H9 (cell line): ENCODE results near the gene COA1. TPM values are rescaled to one million over a fixed set of nuclear protein-coding genes. Genes with fewer than 3 reads are reported as not detected.

Experiments
- DNase-seq: peaks from one replicate; pipeline ENCODE4 v3.0.0-alpha.2; 2017
- H2AFZ ChIP-seq: one replicate; pipeline ENCODE4 v1.6.1; 2013; ENCODE audit warnings: mild to moderate bottlenecking, low read length, control low read depth, moderate library complexity
- H2AK5ac ChIP-seq: 2 replicates; pipeline ENCODE4 v1.6.1; 2013; ENCODE audit warnings: low read length, control low read depth, mixed read lengths; ENCODE audit not compliant: insufficient read length
- H2BK120ac ChIP-seq: one replicate; pipeline ENCODE4 v1.6.1; 2013; ENCODE audit warnings: low read depth, mild to moderate bottlenecking, low read length, control low read depth, inconsistent platforms; ENCODE audit not compliant: poor library complexity, severe bottlenecking
- H2BK12ac ChIP-seq: 2 replicates; pipeline ENCODE4 v1.6.1; 2013; ENCODE audit warnings: low read length, control low read depth, mixed read lengths, low read depth; ENCODE audit not compliant: insufficient read length
- H2BK15ac ChIP-seq: 2 replicates; pipeline ENCODE4 v1.6.1; 2013; ENCODE audit warnings: low read depth, low read length, control low read depth
- H2BK20ac ChIP-seq: one replicate; pipeline ENCODE4 v1.6.1; 2013; ENCODE audit warnings: low read depth, mild to moderate bottlenecking, low read length, control low read depth, inconsistent platforms; ENCODE audit not compliant: poor library complexity, severe bottlenecking
- H2BK5ac ChIP-seq: 2 replicates; pipeline ENCODE4 v1.6.1; 2013; ENCODE audit warnings: low read length, control low read depth, mixed read lengths; ENCODE audit not compliant: insufficient read length
- H3K14ac ChIP-seq: 2 replicates; pipeline ENCODE4 v1.6.1; 2013; ENCODE audit warnings: low read length, control low read depth; ENCODE audit not compliant: insufficient read depth
- H3K18ac ChIP-seq: 2 replicates; pipeline ENCODE4 v1.6.1; 2013; ENCODE audit warnings: low read depth, mild to moderate bottlenecking, mixed read lengths, low read length, control low read depth; ENCODE audit not compliant: insufficient read length
- H3K23ac ChIP-seq: 2 replicates; pipeline ENCODE4 v1.6.1; 2013; ENCODE audit warnings: low read length, control low read depth, mixed read lengths, low read depth; ENCODE audit not compliant: insufficient read length
- H3K23me2 ChIP-seq: 2 replicates; pipeline ENCODE4 v1.6.1; 2013; ENCODE audit warnings: low read depth, mild to moderate bottlenecking, mixed read lengths, low read length, control low read depth; ENCODE audit not compliant: insufficient read length, poor library complexity, severe bottlenecking
- H3K27ac ChIP-seq: 2 replicates; pipeline ENCODE4 v1.5.1; 2013; ENCODE audit warnings: low read length, control low read depth, mixed read lengths, low read depth; ENCODE audit not compliant: insufficient read length
- H3K27me3 ChIP-seq: 2 replicates; pipeline ENCODE4 v1.6.1; 2013; ENCODE audit warnings: low read length, control low read depth, inconsistent platforms; ENCODE audit not compliant: insufficient read depth
- H3K4ac ChIP-seq: 2 replicates; pipeline ENCODE4 v1.6.1; 2013; ENCODE audit warnings: low read depth, mild to moderate bottlenecking, control low read depth, inconsistent platforms, low read length, moderate library complexity
- H3K4me1 ChIP-seq: 2 replicates; pipeline ENCODE4 v1.6.1; 2013; ENCODE audit warnings: low read length, control low read depth, inconsistent platforms; ENCODE audit not compliant: insufficient read depth
- H3K4me2 ChIP-seq: 2 replicates; pipeline ENCODE4 v1.6.1; 2013; ENCODE audit warnings: low read length, control low read depth, mixed read lengths; ENCODE audit not compliant: insufficient read length, insufficient read depth
- H3K56ac ChIP-seq: 2 replicates; pipeline ENCODE4 v1.6.1; 2013; ENCODE audit warnings: low read depth, mild to moderate bottlenecking, mixed read lengths, low read length, control low read depth; ENCODE audit not compliant: insufficient read length
- H3K79me1 ChIP-seq: 2 replicates; pipeline ENCODE4 v1.6.1; 2013; ENCODE audit warnings: low read depth, mild to moderate bottlenecking, moderate library complexity, low read length, control low read depth, inconsistent platforms; ENCODE audit not compliant: insufficient read depth, poor library complexity, severe bottlenecking
- H3K79me2 ChIP-seq: 2 replicates; pipeline ENCODE4 v1.6.1; 2013; ENCODE audit warnings: low read length, control low read depth, inconsistent platforms; ENCODE audit not compliant: insufficient read depth
- H3K9ac ChIP-seq: 2 replicates; pipeline ENCODE4 v1.6.1; 2013; ENCODE audit warnings: low read length, control low read depth, mixed read lengths; ENCODE audit not compliant: insufficient read length; ENCODE audit errors: extremely low read depth
- H3K9me3 ChIP-seq: one replicate; pipeline ENCODE4 v1.6.1; 2013; ENCODE audit warnings: low read depth, low read length, inconsistent platforms; ENCODE audit not compliant: control insufficient read depth
- H3T11ph ChIP-seq: one replicate; pipeline ENCODE4 v1.6.1; 2013; ENCODE audit warnings: mild to moderate bottlenecking, low read length, control low read depth, inconsistent platforms
- H4K20me1 ChIP-seq: one replicate; pipeline ENCODE4 v1.6.1; 2013; ENCODE audit not compliant: control insufficient read depth, insufficient read length, insufficient read depth
- H4K5ac ChIP-seq: 2 replicates; pipeline ENCODE4 v1.6.1; 2013; ENCODE audit warnings: low read depth, mild to moderate bottlenecking, mixed read lengths, low read length, control low read depth; ENCODE audit not compliant: insufficient read length
- H4K8ac ChIP-seq: replicated peaks from 2 replicates; pipeline ENCODE4 v1.6.1; 2013; ENCODE audit warnings: low read length, control low read depth, mixed read lengths, low read depth; ENCODE audit not compliant: insufficient read length
- H4K91ac ChIP-seq: 2 replicates; pipeline ENCODE4 v1.6.1; 2013; ENCODE audit warnings: low read depth, mild to moderate bottlenecking, moderate library complexity, mixed read lengths, low read length, control low read depth; ENCODE audit not compliant: insufficient read length
- H3K27ac Mint-ChIP-seq, 3 experiments: 2 replicates in 2 of 3; 3 replicates in 1 of 3; pipeline ENCODE4 v1.8.0; 2020 to 2021; ENCODE audit warnings: mixed read lengths in 3 of 3, mild to moderate bottlenecking in 1 of 3, moderate library complexity in 1 of 3
- H3K27me3 Mint-ChIP-seq: 2 replicates; pipeline ENCODE4 v1.8.0; 2021; ENCODE audit warnings: low read depth, mild to moderate bottlenecking, moderate library complexity, mixed read lengths
- H3K36me3 Mint-ChIP-seq, 3 experiments: 2 replicates in 2 of 3; 3 replicates in 1 of 3; pipeline ENCODE4 v1.8.0; 2020 to 2021; ENCODE audit warnings: low read depth in 3 of 3, mixed read lengths in 3 of 3; ENCODE audit not compliant: insufficient read depth in 1 of 3
- H3K4me1 Mint-ChIP-seq, 2 experiments: 2 replicates each; pipeline ENCODE4 v1.8.0; 2020; ENCODE audit warnings: mixed read lengths in 2 of 2
- H3K4me3 Mint-ChIP-seq, 2 experiments: 2 replicates in 1 of 2; 3 replicates in 1 of 2; pipeline ENCODE4 v1.8.0; 2020 to 2021; ENCODE audit warnings: mild to moderate bottlenecking in 2 of 2, mixed read lengths in 2 of 2, moderate library complexity in 1 of 2
- H3K9me3 Mint-ChIP-seq, 2 experiments: 2 replicates in 1 of 2; 3 replicates in 1 of 2; pipeline ENCODE4 v1.8.0; 2020; ENCODE audit warnings: mild to moderate bottlenecking in 2 of 2, mixed read lengths in 2 of 2, moderate library complexity in 1 of 2
- CTCF ChIP-seq: fragments of 200-600 bp; sonication (generic); conservative IDR thresholded peaks from 3 replicates; pipeline ENCODE4 v1.8.0; 2021; ENCODE audit warnings: antibody characterized with exemption, mild to moderate bottlenecking
- total RNA-seq: library from RNA; stranded (reverse); gene quantifications from 2 replicates; pipeline ENCODE4 v1.2.1, GENCODE V29; 2021

COA1 gene
- total RNA-seq, 1 experiment from 2014 or later: 138 TPM

GRCh38 chr7:43625453-43625852 is 103.9 kb downstream of the COA1 start:
- H3K27me3 ChIP-seq: no peaks in the 10 kb centered on the region
- no peak overlapping the region for H2BK12ac ChIP-seq
- no peak overlapping the region for H2AFZ ChIP-seq
- no peak overlapping the region for H2BK5ac ChIP-seq
- H3K4ac ChIP-seq: no peak overlapping the region
- H3K18ac ChIP-seq: no peak overlapping the region
- no peak overlapping the region for H2BK15ac ChIP-seq
- Mint-ChIP-seq H3K9me3 (no peaks in the 10 kb centered on the region), H3K4me3 (no peak overlapping the region), H3K27me3 (no peaks in the 10 kb centered on the region), H3K36me3 (peaks cover 0 to 32% (median 10%) of the 10 kb centered on the region in 3 experiments; a peak in 5 of 7 replicates), H3K27ac (no peak overlapping the region), H3K4me1 (peaks cover 3 to 6% of the 10 kb centered on the region in 2 experiments)
- H3K14ac ChIP-seq: no peak overlapping the region
- no peak overlapping the region for H4K8ac ChIP-seq
- no peak overlapping the region for H3K56ac ChIP-seq
- H3K4me1 ChIP-seq: no peaks in the 10 kb centered on the region; the same call in 1 of the 2 replicates
- H3K4me2 ChIP-seq: no peak overlapping the region
- no peak overlapping the region for H2BK20ac ChIP-seq
- no peak overlapping the region for H2BK120ac ChIP-seq
- H3K27ac ChIP-seq: no peak overlapping the region
- no peaks in the 10 kb centered on the region for H3K79me1 ChIP-seq
- no peak overlapping the region for H3K23ac ChIP-seq
- no peak overlapping the region for H4K5ac ChIP-seq
- no peak for TF ChIP-seq CTCF
- H2AK5ac ChIP-seq: no peak overlapping the region
- no peak overlapping the region for H3T11ph ChIP-seq
- H4K91ac ChIP-seq: no peak overlapping the region
- no peak overlapping the region for H3K9ac ChIP-seq
- no peak for DNase-seq
- H3K9me3 ChIP-seq: no peaks in the 10 kb centered on the region
- H4K20me1 ChIP-seq: no peaks in the 10 kb centered on the region
- H3K79me2 ChIP-seq: no peaks in the 10 kb centered on the region
- H3K23me2 ChIP-seq: no peaks in the 10 kb centered on the region
